ENCODE measurements around the gene PLEKHB2. TPM values are rescaled to one million over a fixed set of nuclear protein-coding genes. Genes with fewer than 3 reads are reported as not detected.
A peak's percentile ranks its signal among the peaks of the same experiment; 100 is the strongest.
"Not testable (repeated sequence)": the region's sequence is repeated elsewhere in the genome, so short reads cannot be mapped to it uniquely, and the experiment has no call there.

PLEKHB2 gene
- polyA plus RNA-seq, 1 experiment, result 71.3 TPM

- ChIA-PET POLR2A (no interaction called here), CTCF (interaction anchor here (0.7 to 1.6 kb wide), 2 partner anchors 16 to 109 kb away, joined by 4 read pairs; no protein-coding TSS in a partner anchor)
- no peaks in the 10 kb centered on the region for H3K36me3 ChIP-seq (ENCODE audit: control insufficient read depth, insufficient read depth, low read length)
- no peak for DNase-seq (ENCODE audit: low read depth)
- no peaks in the 10 kb centered on the region for H3K27me3 ChIP-seq (ENCODE audit: control insufficient read depth, insufficient read depth, low read length)
- no peak for TF ChIP-seq CTCF (IDR thresholded peaks at IDR 0.05; ENCODE audit: insufficient read depth, low read depth, low read length)
- peak overlapping the region; percentile 60 for H3K4me3 ChIP-seq (ENCODE audit: low read depth, low read length)
These were observed 515 bp upstream of the PLEKHB2 start for GRCh38 chr2:131104487-131105155.

GRCh38 chr2:131105950-131106801 lies 1.0 kb downstream of the PLEKHB2 start:
- Histone ChIP-seq H3K36me3 (ENCODE audit: control insufficient read depth, insufficient read depth, low read length) (no peaks in the 10 kb centered on the region), H3K27me3 (ENCODE audit: control insufficient read depth, insufficient read depth, low read length) (no peaks in the 10 kb centered on the region), H3K4me3 (ENCODE audit: low read depth, low read length) (peak overlapping the region; percentile 60)
- ChIA-PET CTCF (no interaction called here), POLR2A (no interaction called here)
- no peak for DNase-seq (ENCODE audit: low read depth)
- TF ChIP-seq CTCF (IDR thresholded peaks at IDR 0.05; ENCODE audit: insufficient read depth, low read depth, low read length), result no peak

GRCh38 chr2:131112529-131112928 lies 7.4 kb downstream of the PLEKHB2 start:
- no peak overlapping the region for H3K4me3 ChIP-seq (ENCODE audit: low read depth, low read length)
- H3K27me3 ChIP-seq (ENCODE audit: control insufficient read depth, insufficient read depth, low read length), result no peaks in the 10 kb centered on the region
- H3K36me3 ChIP-seq (ENCODE audit: control insufficient read depth, insufficient read depth, low read length), result no peaks in the 10 kb centered on the region
- DNase-seq (ENCODE audit: low read depth), result no peak
- ChIA-PET CTCF (interaction anchor here (1.4 to 1.5 kb wide), 2 partner anchors 10 to 19 kb away, joined by 4 to 6 read pairs; no protein-coding TSS in a partner anchor), POLR2A (interaction anchor here (0.6 kb wide), 1 partner anchor 18 kb away, joined by 3 read pairs; no protein-coding TSS in a partner anchor)
- no peak for TF ChIP-seq CTCF (IDR thresholded peaks at IDR 0.05; ENCODE audit: insufficient read depth, low read depth, low read length)

GRCh38 chr2:131113566-131114227 lies 8.6 kb downstream of the PLEKHB2 start:
- no peak for TF ChIP-seq CTCF (IDR thresholded peaks at IDR 0.05; ENCODE audit: insufficient read depth, low read depth, low read length)
- CTCF ChIA-PET, result interaction anchor here (1.4 kb wide), 1 partner anchor 9 kb away, joined by 6 read pairs; no protein-coding TSS in a partner anchor
- DNase-seq (ENCODE audit: low read depth), result no peak
- no peaks in the 10 kb centered on the region for H3K27me3 ChIP-seq (ENCODE audit: control insufficient read depth, insufficient read depth, low read length)
- H3K36me3 ChIP-seq (ENCODE audit: control insufficient read depth, insufficient read depth, low read length), result no peaks in the 10 kb centered on the region
- no peak overlapping the region for H3K4me3 ChIP-seq (ENCODE audit: low read depth, low read length)
- POLR2A ChIA-PET, result no interaction called here

GRCh38 chr2:131114950-131115349 lies 9.8 kb downstream of the PLEKHB2 start:
- DNase-seq (ENCODE audit: low read depth); POLR2A ChIA-PET; H3K27me3 ChIP-seq (ENCODE audit: control insufficient read depth, insufficient read depth, low read length); H3K36me3 ChIP-seq (ENCODE audit: control insufficient read depth, insufficient read depth, low read length); H3K4me3 ChIP-seq (ENCODE audit: low read depth, low read length): not testable (repeated sequence)
- CTCF ChIA-PET, result interaction anchor here (1.0 kb wide), 1 partner anchor 57 kb away, joined by 4 read pairs; no protein-coding TSS in a partner anchor
